HFF-Myc (cell line): Measurements from ENCODE around the gene ZNF567.
A peak's percentile ranks its signal among the peaks of the same experiment; 100 is the strongest.

Experiments used
- DNase-seq: peaks from one replicate; pipeline ENCODE4 v3.0.0-alpha.2; 2011; ENCODE audit warnings: low read depth; ENCODE audit errors: extremely low read depth
- H3K4me3 ChIP-seq: replicated peaks from 2 replicates; pipeline ENCODE4 v1.5.1; 2011; ENCODE audit warnings: low read depth, mild to moderate bottlenecking, control low read depth, low read length
- CTCF ChIP-seq: IDR thresholded peaks from 2 replicates; pipeline ENCODE4 v1.5.1; 2012; ENCODE audit warnings: mild to moderate bottlenecking, low read depth, low read length, control low read depth; ENCODE audit errors: missing control alignments

Gene ZNF567

GRCh38 chr19:36674201-36674600, 13.2 kb upstream of the ZNF567 start:
- no peak overlapping the region for H3K4me3 ChIP-seq
- TF ChIP-seq CTCF: no peak
- DNase-seq: no peak

GRCh38 chr19:36679455-36679854, 8.0 kb upstream of the ZNF567 start:
- TF ChIP-seq CTCF: no peak
- no peak for DNase-seq
- H3K4me3 ChIP-seq: no peak overlapping the region

- TF ChIP-seq CTCF: no peak
- DNase-seq: no peak
- no peak overlapping the region for H3K4me3 ChIP-seq
Observed at GRCh38 chr19:36685835-36686234, 1.6 kb upstream of the ZNF567 start.

- H3K4me3 ChIP-seq: peak overlapping the region; percentile 81
- no peak for DNase-seq
- no peak for TF ChIP-seq CTCF
Observed at GRCh38 chr19:36686365-36687213, 823 bp upstream of the ZNF567 start.

GRCh38 chr19:36688058-36688457, 646 bp downstream of the ZNF567 start:
- peak overlapping the region; percentile 81 for H3K4me3 ChIP-seq
- no peak for DNase-seq
- TF ChIP-seq CTCF: no peak

- H3K4me3 ChIP-seq: no peak overlapping the region
- no peak for TF ChIP-seq CTCF
- no peak for DNase-seq
Observed at GRCh38 chr19:36707134-36707533, 19.7 kb downstream of the ZNF567 start.
